CD4-positive, alpha-beta T cell treated with Interleukin-15 for 4 hours (primary cell): ENCODE data around the gene CHRM1.
A peak's percentile ranks its signal among the peaks of the same experiment; 100 is the strongest.

ENCODE experiments used
- DNase-seq: peaks from one replicate; pipeline ENCODE4 v3.0.0-alpha.2; 2020; ENCODE audit warnings: low spot score

Gene CHRM1

GRCh38 chr11:62905296-62905695, 15.9 kb downstream of the CHRM1 start:
- DNase-seq, result no peak

- no peak for DNase-seq
Observed at GRCh38 chr11:62902932-62903331, 18.2 kb downstream of the CHRM1 start.

- no peak for DNase-seq
Observed at GRCh38 chr11:62898027-62898426, 23.1 kb downstream of the CHRM1 start.

- DNase-seq, result no peak
Observed at GRCh38 chr11:62897311-62897710, 23.9 kb downstream of the CHRM1 start.

GRCh38 chr11:62896049-62896448, 25.1 kb downstream of the CHRM1 start:
- no peak for DNase-seq

- DNase-seq, result no peak
Observed at GRCh38 chr11:62895501-62895900, 25.7 kb downstream of the CHRM1 start.

- no peak for DNase-seq
Observed at GRCh38 chr11:62892077-62892922, 28.9 kb downstream of the CHRM1 start.

- no peak for DNase-seq
Observed at GRCh38 chr11:62889484-62890437, 31.4 kb downstream of the CHRM1 start.

GRCh38 chr11:62889126-62889483, 32.1 kb downstream of the CHRM1 start:
- no peak for DNase-seq

GRCh38 chr11:62888406-62888805, 32.8 kb downstream of the CHRM1 start:
- no peak for DNase-seq

- no peak for DNase-seq
Observed at GRCh38 chr11:62885137-62885750, 35.9 kb downstream of the CHRM1 start.

GRCh38 chr11:62883673-62884072, 37.5 kb downstream of the CHRM1 start:
- DNase-seq, result no peak

GRCh38 chr11:62882788-62883501, 38.2 kb downstream of the CHRM1 start:
- no peak for DNase-seq

- DNase-seq, result no peak
Observed at GRCh38 chr11:62882431-62882749, 38.8 kb downstream of the CHRM1 start.

- peak; percentile 93 for DNase-seq
Observed at GRCh38 chr11:62881579-62882430, 39.4 kb downstream of the CHRM1 start.

- peak; percentile 81 for DNase-seq
Observed at GRCh38 chr11:62880803-62881578, 40.2 kb downstream of the CHRM1 start, which contains the start of gene SLC3A2. Gene SLC3A2 (plus strand): TSS chr11:62880896. CDS start chr11:62881024, 128 bp downstream.

- no peak for DNase-seq
Observed at GRCh38 chr11:62880231-62880802, 40.8 kb downstream of the CHRM1 start.

- DNase-seq, result no peak
Observed at GRCh38 chr11:62879235-62879978, 41.8 kb downstream of the CHRM1 start.

- DNase-seq, result no peak
Observed at GRCh38 chr11:62876712-62877111, 44.5 kb downstream of the CHRM1 start.
